Kidney capillary endothelial cell (primary cell): ENCODE data around the gene PHKG1.
"Not testable (repeated sequence)": the region's sequence is repeated elsewhere in the genome, so short reads cannot be mapped to it uniquely, and the experiment has no call there.

Experiments used
- DNase-seq: peaks from one replicate; pipeline ENCODE4 v3.0.0-alpha.2; 2018; ENCODE audit warnings: low spot score

Gene PHKG1

DNA sequence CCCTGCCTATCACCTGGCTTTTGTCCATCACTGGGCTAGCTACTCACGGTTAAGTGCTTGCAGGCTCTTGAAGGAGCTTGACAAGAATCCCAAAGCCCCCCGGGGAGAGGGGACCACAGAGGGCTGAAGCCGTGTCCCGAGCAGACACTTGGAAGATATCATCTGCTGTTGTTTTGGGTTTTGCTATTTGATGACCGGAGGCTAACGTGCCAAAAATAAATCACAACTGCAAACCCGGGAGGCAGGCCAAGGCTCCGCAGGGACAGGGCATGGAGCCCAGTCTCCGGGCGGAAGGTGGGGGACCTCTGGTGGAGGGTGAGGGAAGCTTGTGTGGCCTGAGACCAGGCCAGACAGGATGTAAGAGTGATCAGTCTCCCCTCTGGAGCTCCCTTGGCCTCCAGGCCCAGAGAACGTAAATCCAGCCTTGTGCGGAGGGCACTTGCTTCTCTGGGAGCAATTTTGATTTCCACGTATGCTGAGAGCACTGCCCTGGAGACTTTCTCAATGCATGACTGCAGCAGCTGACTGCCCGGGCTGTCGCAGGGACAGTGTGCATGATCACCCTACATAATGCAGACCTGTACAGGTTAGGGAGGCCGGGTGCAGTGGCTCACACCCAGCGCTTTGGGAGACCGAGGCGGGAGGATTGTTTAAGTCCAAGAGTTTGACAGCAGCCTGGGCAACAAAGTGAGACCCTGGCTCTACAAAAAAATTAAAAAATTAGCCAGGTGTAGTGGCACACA lies at the start of gene PHKG1:
Gene PHKG1 (minus strand): TSS at position 164 of the 743 bp plus-strand sequence. CDS start 4,011 bp downstream, outside the sequence.
- peak; percentile 53 for DNase-seq

DNA sequence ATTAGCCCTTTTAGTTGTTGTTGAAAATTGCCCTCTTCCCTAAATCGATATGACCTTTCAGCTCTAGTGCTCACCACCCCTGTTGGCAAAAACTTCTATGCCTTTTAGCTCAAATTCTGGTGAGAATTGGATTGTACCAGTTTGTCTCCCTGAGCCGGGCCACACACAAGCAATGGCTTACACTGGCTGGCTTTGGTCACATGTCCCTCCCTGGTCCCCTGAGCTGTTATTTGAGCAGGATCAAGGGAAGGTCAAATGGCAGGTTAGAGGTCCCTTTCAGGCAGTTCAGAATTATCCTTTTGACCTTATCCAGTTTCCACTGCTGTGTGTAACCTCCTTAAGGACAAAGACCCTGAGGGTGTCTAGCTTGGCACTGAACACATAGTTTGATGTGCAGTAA lies 38.3 kb upstream of the PHKG1 start:
- not testable (repeated sequence) for DNase-seq

DNA sequence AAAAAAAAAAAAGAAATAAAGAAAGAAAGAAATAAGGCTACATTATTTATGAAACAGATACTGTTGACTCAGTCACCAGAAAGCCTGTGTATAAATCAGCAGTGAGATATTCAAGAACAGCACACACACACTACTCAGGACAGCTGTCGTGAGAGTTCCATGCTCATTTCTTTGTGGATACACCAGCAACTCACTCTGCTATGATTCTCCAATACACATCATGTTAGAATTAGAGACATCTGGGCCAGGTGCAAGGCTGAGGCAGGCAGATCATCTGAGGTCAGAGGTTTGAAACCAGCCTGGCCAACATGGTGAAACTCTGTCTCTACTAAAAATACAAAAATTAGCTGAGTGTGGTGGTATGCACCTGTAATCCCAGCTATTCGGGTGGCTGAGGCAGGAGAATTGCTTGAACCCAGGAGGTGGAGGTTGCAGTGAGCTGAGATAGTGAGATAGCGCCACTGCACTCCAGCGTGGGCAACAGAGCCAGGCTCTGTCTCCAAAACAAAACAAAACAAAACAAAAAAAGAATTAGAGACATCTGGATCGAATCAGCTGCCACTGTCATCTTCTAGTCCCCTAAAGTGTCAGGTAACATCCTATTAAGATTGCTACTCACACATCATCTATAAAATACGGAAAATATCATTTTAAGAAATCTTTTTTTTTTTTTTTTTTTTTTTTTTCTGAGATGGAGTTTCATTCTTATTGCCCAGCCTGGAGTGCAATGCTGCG lies 34.7 kb upstream of the PHKG1 start:
- no peak for DNase-seq

DNA sequence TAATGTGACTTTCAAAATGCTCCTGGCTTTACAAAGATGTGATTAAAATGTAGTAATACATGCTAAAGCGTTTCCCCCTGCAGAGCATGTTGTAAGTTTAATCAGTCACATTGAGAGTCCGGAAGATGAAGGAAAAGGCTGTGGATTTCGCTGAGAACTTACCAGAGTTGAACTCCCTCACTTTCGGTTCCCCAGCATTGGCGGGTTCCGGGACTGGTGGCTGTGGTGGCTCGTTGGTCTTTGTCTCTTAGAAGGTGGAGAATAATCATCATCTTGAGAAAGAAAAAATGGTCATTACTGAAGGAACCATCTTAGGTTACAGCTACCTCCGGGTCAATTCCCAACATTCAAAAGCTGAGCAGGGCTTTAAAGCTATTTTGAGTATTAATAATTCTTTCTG lies 33.1 kb upstream of the PHKG1 start:
- no peak for DNase-seq

DNA sequence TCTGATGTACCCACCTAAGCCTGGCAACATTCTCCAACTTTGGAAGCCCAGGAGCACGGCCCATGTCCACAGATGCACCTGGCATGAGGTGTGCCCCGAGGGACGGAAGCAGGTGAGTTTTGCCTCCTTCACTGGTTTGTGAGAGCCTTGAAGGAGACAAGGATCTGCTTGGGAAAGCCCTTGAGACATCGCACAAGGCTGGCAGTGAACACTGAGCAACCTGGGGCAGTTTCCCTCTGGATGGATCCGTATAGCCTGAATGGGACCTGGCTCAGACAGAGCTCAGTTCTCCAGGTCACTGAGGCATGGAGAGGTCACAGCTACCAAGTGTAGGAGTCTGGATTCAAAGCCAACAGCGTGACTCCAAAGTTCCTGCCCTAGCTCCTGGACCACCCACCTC lies 32.2 kb upstream of the PHKG1 start:
- DNase-seq: no peak

DNA sequence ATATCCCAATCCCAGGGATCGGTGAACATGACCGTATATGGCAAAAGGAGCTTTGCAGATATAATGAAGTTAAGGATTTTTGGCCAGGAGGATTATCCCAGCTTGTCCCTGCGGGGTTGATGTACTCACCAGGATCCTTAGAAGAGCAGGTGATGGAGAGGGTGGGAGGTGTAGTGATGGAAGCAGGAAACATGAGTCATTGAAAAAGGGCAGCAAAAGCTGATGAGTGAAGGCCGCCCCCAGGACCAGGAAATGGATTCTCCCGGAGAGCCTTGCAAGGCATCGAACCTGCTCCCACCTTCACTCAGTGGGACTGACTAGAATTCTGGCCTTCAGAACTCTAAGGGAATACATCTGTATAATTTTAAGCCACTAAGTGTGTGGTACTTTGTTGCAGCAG lies 28.7 kb upstream of the PHKG1 start:
- no peak for DNase-seq

DNA sequence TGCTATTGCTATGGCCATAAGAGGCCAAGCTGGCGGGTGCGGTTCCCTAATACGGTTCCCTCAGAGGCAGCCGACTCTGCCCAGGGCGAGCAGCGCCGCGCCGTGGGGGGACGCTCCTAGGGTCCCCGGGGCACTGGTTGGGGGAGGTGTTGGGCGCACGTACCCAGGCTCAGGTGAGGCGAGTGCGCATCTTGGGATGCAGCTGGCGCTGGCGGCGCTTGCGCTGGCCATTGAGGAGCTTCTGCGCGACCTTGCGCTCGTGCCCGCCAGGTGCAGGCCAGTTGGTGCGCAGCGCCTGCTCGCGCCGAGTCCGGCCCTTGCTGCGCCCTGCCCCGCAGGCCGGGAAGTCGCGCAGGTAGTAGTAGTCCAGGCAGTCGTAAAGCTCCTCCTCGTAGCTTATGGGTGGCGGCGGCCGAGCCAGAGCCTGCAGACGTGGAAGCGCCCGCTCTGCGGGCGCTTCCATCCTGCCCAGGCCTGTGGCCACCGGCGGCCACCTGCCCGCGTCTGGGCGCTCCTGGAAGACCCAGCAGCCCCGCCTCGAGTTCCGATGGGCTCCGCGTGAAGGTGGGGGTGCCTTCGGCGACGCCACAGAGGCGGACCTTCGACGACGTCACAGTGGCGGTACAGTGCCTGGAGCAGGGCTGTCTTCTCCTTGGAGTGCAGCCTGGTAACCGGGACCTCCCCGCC lies 23.2 kb upstream of the PHKG1 start, which contains the start of gene NUPR2:
Gene NUPR2 (minus strand): TSS at position 566 of the 687 bp plus-strand sequence. CDS start 103 bp downstream, at position 463.
- DNase-seq: no peak

DNA sequence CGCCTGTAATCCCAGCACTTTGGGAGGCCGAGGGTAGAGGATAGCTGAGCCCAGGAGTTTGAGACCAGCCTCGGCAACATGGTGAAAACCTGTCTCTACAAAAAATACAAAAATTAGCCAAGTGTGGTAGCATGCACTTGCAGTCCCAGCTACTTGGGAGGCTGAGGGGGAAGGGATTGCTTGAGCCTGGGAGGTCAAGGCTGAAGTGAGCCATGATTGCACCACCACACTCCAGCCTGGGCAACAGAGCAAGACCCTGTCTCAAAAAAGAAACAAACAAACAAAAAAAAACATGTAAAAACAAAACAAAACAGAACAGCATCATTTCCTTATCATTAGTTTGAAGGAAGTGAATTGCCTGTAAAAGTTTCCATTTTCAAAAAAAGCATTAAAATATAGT lies 19.5 kb upstream of the PHKG1 start:
- DNase-seq: not testable (repeated sequence)

DNA sequence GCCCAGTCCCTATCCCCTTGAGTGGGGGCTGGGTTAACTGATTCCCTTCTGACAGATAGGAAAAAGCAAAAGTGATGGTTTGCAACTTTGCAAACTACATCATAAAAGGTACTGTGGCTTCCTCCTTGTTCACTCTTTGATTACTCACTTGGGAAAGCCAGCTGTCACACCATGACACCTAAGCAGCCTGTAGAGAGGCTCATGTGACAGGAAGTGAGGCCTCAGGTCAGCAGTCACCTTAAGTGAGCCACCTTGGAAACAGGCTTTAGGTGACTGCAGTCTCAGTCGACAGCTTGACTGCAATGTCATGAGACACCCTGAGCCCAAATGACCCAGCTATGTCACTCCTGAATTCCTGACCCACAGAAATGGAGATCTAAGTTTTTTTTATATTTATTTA lies 17.9 kb upstream of the PHKG1 start:
- no peak for DNase-seq

DNA sequence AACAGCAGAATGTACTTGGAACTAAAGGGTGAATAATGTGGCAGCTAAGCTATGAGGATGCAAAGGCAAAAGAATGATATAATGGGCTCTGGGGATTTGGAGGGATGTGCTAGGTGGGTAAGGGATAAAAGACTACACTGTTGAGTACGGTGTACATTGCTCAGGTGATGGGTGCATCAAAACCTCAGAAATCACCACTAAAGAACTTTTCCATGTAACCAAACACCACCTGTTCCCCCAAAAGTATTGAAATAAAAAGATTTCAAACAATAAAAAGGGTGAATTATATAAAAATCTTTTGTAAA lies 15.2 kb upstream of the PHKG1 start:
- DNase-seq: no peak

DNA sequence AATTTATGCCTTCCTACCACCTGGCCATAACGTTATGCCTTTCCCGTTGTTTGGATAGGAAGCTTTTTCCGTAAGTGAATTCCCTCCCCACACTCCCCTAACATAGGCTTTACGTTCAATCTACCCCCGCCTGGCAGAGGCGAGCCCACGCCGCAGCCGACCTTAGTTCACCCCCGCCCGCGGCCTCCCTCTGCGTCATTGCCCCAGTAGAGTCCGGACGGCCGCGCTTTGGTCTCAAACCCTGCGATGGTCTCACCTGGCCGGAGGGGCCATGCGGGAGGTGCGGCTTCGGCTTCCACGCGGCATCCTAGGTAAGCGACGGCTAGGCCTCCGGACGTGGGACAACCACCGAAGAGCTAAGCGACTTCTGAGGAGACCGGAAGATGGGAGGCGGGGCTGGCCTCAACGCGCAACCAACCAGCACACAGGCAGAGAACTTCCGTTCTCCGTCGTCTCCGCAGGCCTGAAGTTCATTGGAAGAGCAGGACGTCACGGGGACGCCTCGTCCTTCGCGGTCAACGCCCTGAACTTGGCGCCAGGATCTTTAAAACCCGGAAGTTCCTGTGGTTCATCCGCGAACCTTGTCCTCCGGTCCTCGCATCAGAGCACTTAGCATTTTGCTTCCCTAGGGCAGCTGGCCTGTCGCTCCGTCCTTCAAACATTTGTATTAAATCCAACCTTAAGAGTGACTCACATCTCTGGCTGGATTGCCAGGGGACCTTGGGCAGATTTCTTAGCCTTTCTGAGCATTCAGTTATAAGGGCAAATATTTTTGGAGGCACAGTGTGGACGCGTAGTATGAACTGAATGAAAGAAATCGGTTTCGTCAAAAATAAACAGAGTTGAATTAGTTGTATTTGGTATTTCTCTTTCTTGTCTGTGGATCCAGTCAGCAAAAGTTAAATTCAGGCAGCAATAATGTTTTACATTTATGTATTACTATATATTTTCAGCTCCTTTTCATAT lies 13.6 kb upstream of the PHKG1 start, which contains the start of gene CHCHD2:
Gene CHCHD2 (minus strand): TSS at position 369 of the 966 bp plus-strand sequence. CDS start 63 bp downstream, at position 306.
- peak; percentile 98 for DNase-seq

DNA sequence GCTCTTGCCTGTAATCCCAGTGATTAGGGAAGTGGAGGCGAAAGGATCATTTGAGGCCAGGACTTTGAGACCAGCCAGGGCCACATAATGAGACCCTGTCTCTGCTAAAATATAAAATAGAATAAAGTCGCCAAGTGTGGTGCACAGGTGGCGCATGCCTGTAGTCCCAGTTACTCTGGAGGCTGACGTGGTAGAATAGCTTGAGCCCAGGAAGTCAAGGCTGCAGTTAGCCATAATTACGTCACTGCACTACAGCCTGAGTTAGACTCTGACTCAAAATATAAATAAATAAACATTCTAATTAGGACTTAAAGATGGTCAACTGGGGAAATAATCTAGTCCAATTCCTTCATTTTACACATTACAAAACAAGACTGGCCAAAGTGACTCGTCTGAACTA lies 12.8 kb upstream of the PHKG1 start:
- DNase-seq: peak; percentile 63

DNA sequence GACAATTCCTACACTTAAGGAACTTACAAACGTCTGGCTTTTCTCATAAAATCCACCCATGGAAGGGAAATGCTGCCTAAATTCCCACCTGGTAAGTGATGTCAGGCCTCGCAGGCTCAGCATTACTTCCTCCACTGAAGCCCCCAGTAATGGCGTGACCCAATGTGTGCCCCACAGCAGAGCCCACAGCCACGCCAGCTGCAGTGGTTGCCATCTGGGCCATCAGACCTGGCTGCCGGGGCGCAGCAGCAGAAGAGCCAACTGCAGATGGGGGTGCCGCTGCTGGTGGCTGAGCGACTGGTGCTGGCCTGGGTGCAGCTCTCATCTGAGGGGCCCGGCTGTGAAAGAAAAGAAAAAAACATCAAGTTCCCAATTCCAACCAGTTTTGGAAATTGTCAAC lies 11.4 kb upstream of the PHKG1 start:
- DNase-seq: not testable (repeated sequence)

DNA sequence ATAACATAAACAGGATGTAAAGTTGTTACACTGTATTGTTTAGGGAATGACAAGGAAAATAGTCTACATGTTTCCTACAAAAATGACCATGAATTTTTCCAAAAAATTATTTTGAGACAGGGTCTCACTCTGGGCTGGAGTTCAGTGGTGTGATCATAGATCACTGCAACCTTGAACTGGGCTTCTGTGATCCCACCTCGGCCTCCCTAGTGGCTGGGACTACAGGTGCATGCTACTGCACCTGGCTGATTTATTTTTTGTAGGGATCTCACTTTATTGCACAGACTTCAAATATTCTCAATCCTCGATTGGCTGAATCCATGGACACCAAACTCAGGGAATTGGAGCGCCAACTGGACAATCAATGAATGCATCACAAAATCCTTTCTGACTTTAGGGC lies 6.9 kb upstream of the PHKG1 start:
- DNase-seq: no peak

DNA sequence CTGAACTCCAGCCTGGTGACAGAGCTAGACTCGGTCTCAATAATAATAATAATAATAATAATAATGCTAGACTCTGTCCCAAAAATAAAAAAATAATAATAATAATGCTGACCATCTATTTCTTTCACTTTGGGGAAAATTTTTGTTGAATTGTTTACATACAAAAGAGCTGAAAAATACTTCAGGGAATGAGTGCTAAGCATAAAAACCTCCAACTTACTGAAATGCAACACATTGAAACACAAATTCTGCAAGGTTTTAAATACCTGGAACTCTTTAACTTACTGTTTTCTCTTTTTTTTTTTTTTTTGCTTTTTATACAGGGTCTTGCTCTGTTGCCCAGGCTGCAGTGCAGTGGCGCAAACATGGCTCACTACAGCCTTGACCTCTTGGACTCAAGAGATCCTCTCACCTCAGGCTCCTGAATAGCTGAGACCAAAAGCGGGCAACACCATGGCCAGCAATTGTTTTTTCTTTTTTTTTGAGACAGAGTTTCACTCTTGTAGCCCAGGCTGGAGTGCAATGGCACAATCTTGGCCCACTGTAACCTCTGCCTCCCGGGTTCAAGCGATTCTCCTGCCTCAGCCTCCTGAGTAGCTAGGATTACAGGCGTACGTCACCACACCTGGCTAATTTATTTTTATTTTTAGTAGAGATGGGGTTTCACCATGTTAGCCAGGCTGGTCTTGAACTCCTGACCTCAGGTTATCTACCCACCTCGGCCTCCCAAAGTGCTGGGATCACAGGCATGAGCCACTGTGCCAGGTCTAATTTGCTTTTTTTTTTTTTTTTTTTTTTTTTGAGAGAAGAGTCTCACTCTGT lies 5.6 kb upstream of the PHKG1 start:
- DNase-seq: not testable (repeated sequence)

DNA sequence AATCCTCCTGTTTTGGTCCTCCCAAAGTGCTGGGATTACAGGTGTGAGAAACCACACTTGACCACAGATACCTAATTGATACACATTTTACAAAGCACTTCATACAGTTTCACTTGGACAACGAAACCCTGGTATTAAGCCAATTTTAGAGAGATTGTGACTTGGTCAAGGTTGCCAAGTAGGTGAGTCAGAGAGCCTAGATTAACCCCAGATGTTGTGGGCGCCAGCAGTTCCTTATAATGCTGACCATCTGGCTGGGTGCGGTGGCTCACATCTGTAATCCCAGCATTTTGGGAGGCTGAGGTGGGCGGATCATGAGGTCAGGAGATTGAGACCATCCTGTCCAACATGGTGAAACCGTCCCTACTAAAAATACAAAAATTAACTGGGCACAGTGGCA lies 4.9 kb upstream of the PHKG1 start:
- no peak for DNase-seq

DNA sequence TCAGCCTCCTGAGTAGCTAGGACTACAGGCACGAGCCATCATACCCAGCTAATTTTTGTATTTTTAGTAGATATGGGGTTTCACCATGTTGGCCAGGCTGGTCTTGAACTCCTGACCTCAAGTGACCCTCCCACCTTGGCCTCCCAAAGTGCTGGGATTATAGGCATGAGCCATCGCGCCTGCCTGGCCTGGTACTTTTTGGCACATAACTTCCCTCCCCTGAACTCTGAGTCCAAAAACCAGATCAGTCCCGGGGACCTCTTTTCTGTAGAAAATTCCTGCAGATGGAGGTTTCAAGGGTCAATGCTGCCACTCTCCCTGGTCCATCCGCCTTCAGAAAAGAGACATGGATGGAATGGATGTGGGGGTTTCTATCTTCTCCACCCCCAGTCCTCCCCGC lies 364 bp downstream of the PHKG1 start:
- DNase-seq: not testable (repeated sequence)

DNA sequence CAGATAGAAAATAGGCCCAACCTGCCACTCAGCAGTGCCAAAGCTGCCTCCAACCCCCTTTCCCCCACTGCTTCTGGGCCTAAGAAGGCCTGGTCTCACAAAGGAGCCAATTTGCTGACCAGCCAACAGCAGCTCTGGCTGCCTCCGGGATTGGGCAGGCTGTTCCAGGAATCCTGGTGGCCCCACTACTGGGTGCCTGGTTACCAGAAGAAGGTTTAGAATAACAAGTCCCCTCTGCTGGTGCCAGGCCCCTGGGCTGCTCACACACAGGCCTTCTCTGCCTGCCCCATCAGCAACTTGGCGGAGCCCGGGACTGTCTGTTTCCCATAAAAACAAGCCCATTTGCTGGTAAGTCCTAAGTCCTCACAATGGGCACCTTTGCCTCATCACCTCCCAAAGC lies 1.2 kb downstream of the PHKG1 start:
- no peak for DNase-seq

DNA sequence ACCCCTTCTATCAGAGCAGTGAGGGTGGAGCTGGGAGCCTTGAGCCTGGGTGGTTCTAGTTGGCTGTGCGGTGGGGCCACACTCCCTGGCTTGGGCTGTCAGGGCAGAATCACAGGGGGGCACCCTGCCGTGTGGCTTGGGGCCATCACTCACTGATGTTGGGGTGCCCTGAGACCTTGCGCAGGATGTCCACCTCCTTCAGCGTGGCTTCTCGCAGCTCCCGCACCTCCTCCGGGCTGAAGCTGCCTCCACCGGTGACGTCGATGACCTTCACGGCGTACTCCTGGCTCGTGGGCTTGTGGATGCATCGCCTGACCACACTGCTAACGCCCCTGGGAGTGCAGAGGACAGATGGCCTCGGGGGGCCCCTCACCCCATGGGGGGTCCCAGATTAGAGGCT lies 5.3 kb downstream of the PHKG1 start:
- DNase-seq: no peak

DNA sequence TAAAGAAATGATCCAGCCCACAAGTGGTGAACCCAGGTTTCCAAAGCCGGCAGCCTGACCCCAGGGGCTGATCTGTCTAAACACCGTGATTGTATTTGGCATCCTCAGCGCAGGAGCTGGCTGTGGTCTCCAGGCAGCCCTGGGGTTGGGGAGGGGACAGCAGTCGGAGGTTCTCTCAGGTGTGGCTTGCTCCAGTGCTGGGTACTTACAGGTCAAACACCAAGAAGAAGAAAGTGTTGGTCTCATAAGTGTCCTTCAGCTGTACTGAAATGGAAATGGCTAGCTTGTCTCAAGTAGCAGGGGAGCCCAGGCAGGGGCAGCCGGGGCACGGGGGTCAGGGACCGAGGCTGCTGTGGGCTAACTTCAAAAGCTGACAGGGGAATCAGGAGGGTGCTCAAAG lies 6.0 kb downstream of the PHKG1 start:
- no peak for DNase-seq
